SK-N-SH (cell line): ENCODE results near the gene UNC13D.

Experiments
- EP300 ChIP-seq, 2 experiments: IDR thresholded peaks; 2 replicates each; pipeline versions ENCODE4 v1.4.0 to v1.6.1; 2012; ENCODE audit warnings: borderline replicate concordance in 1 of 2, low read depth in 1 of 2, low read length in 1 of 2
- JUND ChIP-seq: IDR thresholded peaks from 2 replicates; pipeline ENCODE4 v1.4.0; 2012
- PBX3 ChIP-seq: IDR thresholded peaks from 2 replicates; pipeline ENCODE4; 2012
- RFX5 ChIP-seq: IDR thresholded peaks from 2 replicates; pipeline ENCODE4 v1.6.1; 2012; ENCODE audit warnings: mild to moderate bottlenecking, improper control_type of control experiment, low read length
- SMC3 ChIP-seq: IDR thresholded peaks from 2 replicates; pipeline ENCODE4 v1.6.1; 2012; ENCODE audit warnings: low read depth, low read length, improper control_type of control experiment
- TAF1 ChIP-seq: IDR thresholded peaks from 2 replicates; pipeline ENCODE4 v1.6.1; 2012; ENCODE audit warnings: low read depth, mild to moderate bottlenecking, low read length, moderate library complexity, borderline replicate concordance
- TCF12 ChIP-seq: IDR thresholded peaks from 2 replicates; pipeline ENCODE4 v1.4.0; 2012
- USF1 ChIP-seq: IDR thresholded peaks from 2 replicates; pipeline ENCODE4 v1.4.0; 2012; ENCODE audit warnings: low read depth, borderline replicate concordance
- ZBTB33 ChIP-seq: IDR thresholded peaks from 2 replicates; pipeline ENCODE4 v1.4.0; 2012; ENCODE audit warnings: low read depth, borderline replicate concordance
- TF ChIP-seq, protein P1 (sequence below): fragments of 200-600 bp; sonication (generic); IDR thresholded peaks from 2 replicates; pipeline ENCODE4 v1.6.1; 2017; ENCODE audit warnings: antibody characterized with exemption, mild to moderate bottlenecking, moderate library complexity
- TF ChIP-seq, protein P2 (sequence below): IDR thresholded peaks from 2 replicates; pipeline ENCODE4 v1.6.1; 2012; ENCODE audit warnings: mild to moderate bottlenecking, low read depth, low read length, moderate library complexity

DNA sequence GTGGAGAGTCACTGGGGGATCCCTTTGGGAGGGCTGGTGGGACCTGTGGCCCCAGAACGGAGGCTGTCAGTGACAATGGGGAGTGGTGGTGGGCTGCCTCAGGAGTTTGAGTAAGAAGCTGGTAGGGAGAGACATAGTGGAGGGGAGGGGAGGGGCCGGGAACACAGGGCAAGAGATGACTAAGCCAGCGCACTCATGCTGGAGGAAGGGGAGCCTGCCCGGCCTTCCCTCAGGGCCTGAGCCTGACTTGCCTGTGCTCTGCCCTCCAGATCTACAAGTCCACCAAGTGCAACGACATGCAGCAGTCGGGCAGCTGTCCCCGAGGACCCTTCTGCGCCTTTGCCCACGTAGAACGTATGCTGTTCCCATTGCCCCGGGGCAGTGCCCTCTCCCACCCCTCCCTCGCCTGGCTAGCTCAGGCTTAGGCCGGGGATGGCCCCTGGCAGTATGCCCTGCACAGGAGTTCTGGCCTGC lies 29.3 kb downstream of the UNC13D start:
- TF ChIP-seq, protein P1, sequence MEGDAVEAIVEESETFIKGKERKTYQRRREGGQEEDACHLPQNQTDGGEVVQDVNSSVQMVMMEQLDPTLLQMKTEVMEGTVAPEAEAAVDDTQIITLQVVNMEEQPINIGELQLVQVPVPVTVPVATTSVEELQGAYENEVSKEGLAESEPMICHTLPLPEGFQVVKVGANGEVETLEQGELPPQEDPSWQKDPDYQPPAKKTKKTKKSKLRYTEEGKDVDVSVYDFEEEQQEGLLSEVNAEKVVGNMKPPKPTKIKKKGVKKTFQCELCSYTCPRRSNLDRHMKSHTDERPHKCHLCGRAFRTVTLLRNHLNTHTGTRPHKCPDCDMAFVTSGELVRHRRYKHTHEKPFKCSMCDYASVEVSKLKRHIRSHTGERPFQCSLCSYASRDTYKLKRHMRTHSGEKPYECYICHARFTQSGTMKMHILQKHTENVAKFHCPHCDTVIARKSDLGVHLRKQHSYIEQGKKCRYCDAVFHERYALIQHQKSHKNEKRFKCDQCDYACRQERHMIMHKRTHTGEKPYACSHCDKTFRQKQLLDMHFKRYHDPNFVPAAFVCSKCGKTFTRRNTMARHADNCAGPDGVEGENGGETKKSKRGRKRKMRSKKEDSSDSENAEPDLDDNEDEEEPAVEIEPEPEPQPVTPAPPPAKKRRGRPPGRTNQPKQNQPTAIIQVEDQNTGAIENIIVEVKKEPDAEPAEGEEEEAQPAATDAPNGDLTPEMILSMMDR = no peak
- TF ChIP-seq JUND (no peak; the same call in 1 of the 2 replicates), RFX5 (no peak), USF1 (no peak), SMC3 (no peak), PBX3 (no peak), TCF12 (no peak), TAF1 (no peak), EP300 (IDR thresholded peaks at IDR 0.05; ENCODE audit: borderline replicate concordance in 1 of 2, low read depth in 1 of 2, low read length in 1 of 2) (no peak), ZBTB33 (no peak)
- TF ChIP-seq, protein P2, sequence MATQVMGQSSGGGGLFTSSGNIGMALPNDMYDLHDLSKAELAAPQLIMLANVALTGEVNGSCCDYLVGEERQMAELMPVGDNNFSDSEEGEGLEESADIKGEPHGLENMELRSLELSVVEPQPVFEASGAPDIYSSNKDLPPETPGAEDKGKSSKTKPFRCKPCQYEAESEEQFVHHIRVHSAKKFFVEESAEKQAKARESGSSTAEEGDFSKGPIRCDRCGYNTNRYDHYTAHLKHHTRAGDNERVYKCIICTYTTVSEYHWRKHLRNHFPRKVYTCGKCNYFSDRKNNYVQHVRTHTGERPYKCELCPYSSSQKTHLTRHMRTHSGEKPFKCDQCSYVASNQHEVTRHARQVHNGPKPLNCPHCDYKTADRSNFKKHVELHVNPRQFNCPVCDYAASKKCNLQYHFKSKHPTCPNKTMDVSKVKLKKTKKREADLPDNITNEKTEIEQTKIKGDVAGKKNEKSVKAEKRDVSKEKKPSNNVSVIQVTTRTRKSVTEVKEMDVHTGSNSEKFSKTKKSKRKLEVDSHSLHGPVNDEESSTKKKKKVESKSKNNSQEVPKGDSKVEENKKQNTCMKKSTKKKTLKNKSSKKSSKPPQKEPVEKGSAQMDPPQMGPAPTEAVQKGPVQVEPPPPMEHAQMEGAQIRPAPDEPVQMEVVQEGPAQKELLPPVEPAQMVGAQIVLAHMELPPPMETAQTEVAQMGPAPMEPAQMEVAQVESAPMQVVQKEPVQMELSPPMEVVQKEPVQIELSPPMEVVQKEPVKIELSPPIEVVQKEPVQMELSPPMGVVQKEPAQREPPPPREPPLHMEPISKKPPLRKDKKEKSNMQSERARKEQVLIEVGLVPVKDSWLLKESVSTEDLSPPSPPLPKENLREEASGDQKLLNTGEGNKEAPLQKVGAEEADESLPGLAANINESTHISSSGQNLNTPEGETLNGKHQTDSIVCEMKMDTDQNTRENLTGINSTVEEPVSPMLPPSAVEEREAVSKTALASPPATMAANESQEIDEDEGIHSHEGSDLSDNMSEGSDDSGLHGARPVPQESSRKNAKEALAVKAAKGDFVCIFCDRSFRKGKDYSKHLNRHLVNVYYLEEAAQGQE = no peak
